H9 (cell line): ENCODE data around the gene PLK3. TPM values are rescaled to one million over a fixed set of nuclear protein-coding genes. Genes with fewer than 3 reads are reported as not detected.

Experiments
- DNase-seq: peaks from one replicate; pipeline ENCODE4 v3.0.0-alpha.2; 2017
- H2AFZ ChIP-seq: one replicate; pipeline ENCODE4 v1.6.1; 2013; ENCODE audit warnings: mild to moderate bottlenecking, low read length, control low read depth, moderate library complexity
- H2AK5ac ChIP-seq: 2 replicates; pipeline ENCODE4 v1.6.1; 2013; ENCODE audit warnings: low read length, control low read depth, mixed read lengths; ENCODE audit not compliant: insufficient read length
- H2BK120ac ChIP-seq: one replicate; pipeline ENCODE4 v1.6.1; 2013; ENCODE audit warnings: low read depth, mild to moderate bottlenecking, low read length, control low read depth, inconsistent platforms; ENCODE audit not compliant: poor library complexity, severe bottlenecking
- H2BK12ac ChIP-seq: 2 replicates; pipeline ENCODE4 v1.6.1; 2013; ENCODE audit warnings: low read length, control low read depth, mixed read lengths, low read depth; ENCODE audit not compliant: insufficient read length
- H2BK15ac ChIP-seq: 2 replicates; pipeline ENCODE4 v1.6.1; 2013; ENCODE audit warnings: low read depth, low read length, control low read depth
- H2BK20ac ChIP-seq: one replicate; pipeline ENCODE4 v1.6.1; 2013; ENCODE audit warnings: low read depth, mild to moderate bottlenecking, low read length, control low read depth, inconsistent platforms; ENCODE audit not compliant: poor library complexity, severe bottlenecking
- H2BK5ac ChIP-seq: 2 replicates; pipeline ENCODE4 v1.6.1; 2013; ENCODE audit warnings: low read length, control low read depth, mixed read lengths; ENCODE audit not compliant: insufficient read length
- H3K14ac ChIP-seq: 2 replicates; pipeline ENCODE4 v1.6.1; 2013; ENCODE audit warnings: low read length, control low read depth; ENCODE audit not compliant: insufficient read depth
- H3K18ac ChIP-seq: 2 replicates; pipeline ENCODE4 v1.6.1; 2013; ENCODE audit warnings: low read depth, mild to moderate bottlenecking, mixed read lengths, low read length, control low read depth; ENCODE audit not compliant: insufficient read length
- H3K23ac ChIP-seq: 2 replicates; pipeline ENCODE4 v1.6.1; 2013; ENCODE audit warnings: low read length, control low read depth, mixed read lengths, low read depth; ENCODE audit not compliant: insufficient read length
- H3K23me2 ChIP-seq: 2 replicates; pipeline ENCODE4 v1.6.1; 2013; ENCODE audit warnings: low read depth, mild to moderate bottlenecking, mixed read lengths, low read length, control low read depth; ENCODE audit not compliant: insufficient read length, poor library complexity, severe bottlenecking
- H3K27ac ChIP-seq: 2 replicates; pipeline ENCODE4 v1.5.1; 2013; ENCODE audit warnings: low read length, control low read depth, mixed read lengths, low read depth; ENCODE audit not compliant: insufficient read length
- H3K27me3 ChIP-seq: 2 replicates; pipeline ENCODE4 v1.6.1; 2013; ENCODE audit warnings: low read length, control low read depth, inconsistent platforms; ENCODE audit not compliant: insufficient read depth
- H3K4ac ChIP-seq: 2 replicates; pipeline ENCODE4 v1.6.1; 2013; ENCODE audit warnings: low read depth, mild to moderate bottlenecking, control low read depth, inconsistent platforms, low read length, moderate library complexity
- H3K4me1 ChIP-seq: 2 replicates; pipeline ENCODE4 v1.6.1; 2013; ENCODE audit warnings: low read length, control low read depth, inconsistent platforms; ENCODE audit not compliant: insufficient read depth
- H3K4me2 ChIP-seq: 2 replicates; pipeline ENCODE4 v1.6.1; 2013; ENCODE audit warnings: low read length, control low read depth, mixed read lengths; ENCODE audit not compliant: insufficient read length, insufficient read depth
- H3K56ac ChIP-seq: 2 replicates; pipeline ENCODE4 v1.6.1; 2013; ENCODE audit warnings: low read depth, mild to moderate bottlenecking, mixed read lengths, low read length, control low read depth; ENCODE audit not compliant: insufficient read length
- H3K79me1 ChIP-seq: 2 replicates; pipeline ENCODE4 v1.6.1; 2013; ENCODE audit warnings: low read depth, mild to moderate bottlenecking, moderate library complexity, low read length, control low read depth, inconsistent platforms; ENCODE audit not compliant: insufficient read depth, poor library complexity, severe bottlenecking
- H3K79me2 ChIP-seq: 2 replicates; pipeline ENCODE4 v1.6.1; 2013; ENCODE audit warnings: low read length, control low read depth, inconsistent platforms; ENCODE audit not compliant: insufficient read depth
- H3K9ac ChIP-seq: 2 replicates; pipeline ENCODE4 v1.6.1; 2013; ENCODE audit warnings: low read length, control low read depth, mixed read lengths; ENCODE audit not compliant: insufficient read length; ENCODE audit errors: extremely low read depth
- H3K9me3 ChIP-seq: one replicate; pipeline ENCODE4 v1.6.1; 2013; ENCODE audit warnings: low read depth, low read length, inconsistent platforms; ENCODE audit not compliant: control insufficient read depth
- H3T11ph ChIP-seq: one replicate; pipeline ENCODE4 v1.6.1; 2013; ENCODE audit warnings: mild to moderate bottlenecking, low read length, control low read depth, inconsistent platforms
- H4K20me1 ChIP-seq: one replicate; pipeline ENCODE4 v1.6.1; 2013; ENCODE audit not compliant: control insufficient read depth, insufficient read length, insufficient read depth
- H4K5ac ChIP-seq: 2 replicates; pipeline ENCODE4 v1.6.1; 2013; ENCODE audit warnings: low read depth, mild to moderate bottlenecking, mixed read lengths, low read length, control low read depth; ENCODE audit not compliant: insufficient read length
- H4K8ac ChIP-seq: replicated peaks from 2 replicates; pipeline ENCODE4 v1.6.1; 2013; ENCODE audit warnings: low read length, control low read depth, mixed read lengths, low read depth; ENCODE audit not compliant: insufficient read length
- H4K91ac ChIP-seq: 2 replicates; pipeline ENCODE4 v1.6.1; 2013; ENCODE audit warnings: low read depth, mild to moderate bottlenecking, moderate library complexity, mixed read lengths, low read length, control low read depth; ENCODE audit not compliant: insufficient read length
- H3K27ac Mint-ChIP-seq, 3 experiments: 2 replicates in 2 of 3; 3 replicates in 1 of 3; pipeline ENCODE4 v1.8.0; 2020 to 2021; ENCODE audit warnings: mixed read lengths in 3 of 3, mild to moderate bottlenecking in 1 of 3, moderate library complexity in 1 of 3
- H3K27me3 Mint-ChIP-seq: 2 replicates; pipeline ENCODE4 v1.8.0; 2021; ENCODE audit warnings: low read depth, mild to moderate bottlenecking, moderate library complexity, mixed read lengths
- H3K36me3 Mint-ChIP-seq, 3 experiments: 2 replicates in 2 of 3; 3 replicates in 1 of 3; pipeline ENCODE4 v1.8.0; 2020 to 2021; ENCODE audit warnings: low read depth in 3 of 3, mixed read lengths in 3 of 3; ENCODE audit not compliant: insufficient read depth in 1 of 3
- H3K4me1 Mint-ChIP-seq, 2 experiments: 2 replicates each; pipeline ENCODE4 v1.8.0; 2020; ENCODE audit warnings: mixed read lengths in 2 of 2
- H3K4me3 Mint-ChIP-seq, 2 experiments: 2 replicates in 1 of 2; 3 replicates in 1 of 2; pipeline ENCODE4 v1.8.0; 2020 to 2021; ENCODE audit warnings: mild to moderate bottlenecking in 2 of 2, mixed read lengths in 2 of 2, moderate library complexity in 1 of 2
- H3K9me3 Mint-ChIP-seq, 2 experiments: 2 replicates in 1 of 2; 3 replicates in 1 of 2; pipeline ENCODE4 v1.8.0; 2020; ENCODE audit warnings: mild to moderate bottlenecking in 2 of 2, mixed read lengths in 2 of 2, moderate library complexity in 1 of 2
- CTCF ChIP-seq: fragments of 200-600 bp; sonication (generic); conservative IDR thresholded peaks from 3 replicates; pipeline ENCODE4 v1.8.0; 2021; ENCODE audit warnings: antibody characterized with exemption, mild to moderate bottlenecking
- WGBS: extraction: QIAGEN DNeasy Blood & Tissue Kit; methylation state at CpG from one replicate; pipeline ENCODE4 v1.1.7; 2013; ENCODE audit warnings: missing lambda C conversion rate, low lambda C conversion rate, mixed read lengths; ENCODE audit not compliant: insufficient read length; ENCODE audit errors: extremely low coverage; 5-methylcytosine and 5-hydroxymethylcytosine counted together
- total RNA-seq: library from RNA; stranded (reverse); gene quantifications from 2 replicates; pipeline ENCODE4 v1.2.1, GENCODE V29; 2021

The PLK3 gene
- total RNA-seq, 1 experiment from 2014 or later = 14.7 TPM

GRCh38 chr1:44783697-44784093, 16.5 kb upstream of the PLK3 start:
- Histone ChIP-seq H3K56ac (no peak overlapping the region), H2BK15ac (no peak overlapping the region), H3K4me2 (peak overlapping the region; percentile 64), H3K23ac (no peak overlapping the region), H3K18ac (peak overlapping the region; percentile 61), H2AK5ac (no peak overlapping the region), H2BK20ac (no peak overlapping the region), H4K5ac (no peak overlapping the region), H3K79me2 (no peaks in the 10 kb centered on the region), H3K27me3 (no peaks in the 10 kb centered on the region), H3K79me1 (no peaks in the 10 kb centered on the region), H4K91ac (no peak overlapping the region), H2AFZ (peak overlapping the region; percentile 18), H3T11ph (peak overlapping the region; percentile 57), H4K20me1 (no peaks in the 10 kb centered on the region), H4K8ac (no peak overlapping the region), H3K14ac (peak overlapping the region; percentile 85; the same call in 1 of the 2 replicates), H2BK12ac (peak overlapping the region; percentile 25), H3K23me2 (peaks cover 9% of the 10 kb centered on the region), H3K4ac (no peak overlapping the region), H3K9me3 (no peaks in the 10 kb centered on the region), H3K27ac (no peak overlapping the region), H3K4me1 (no peaks in the 10 kb centered on the region), H2BK5ac (no peak overlapping the region), H3K9ac (peak overlapping the region; percentile 48), H2BK120ac (no peak overlapping the region)
- Mint-ChIP-seq H3K9me3 (no peaks in the 10 kb centered on the region; a peak in 1 of 5 replicates), H3K27ac (peak overlapping the region in 1 of 3 experiments; percentile 68; a peak in 1 of 7 replicates), H3K36me3 (peaks cover 4 to 37% (median 21%) of the 10 kb centered on the region in 3 experiments), H3K27me3 (peaks cover 12% of the 10 kb centered on the region), H3K4me3 (peak overlapping the region; percentile 62 to 65), H3K4me1 (peaks cover 22 to 29% of the 10 kb centered on the region in 2 experiments)
- WGBS = no CpG with 5 or more reads among the region's 8 CpGs
- DNase-seq = no peak
- no peak for TF ChIP-seq CTCF
